ENCODE measurements around the gene AGRP. TPM values are rescaled to one million over a fixed set of nuclear protein-coding genes. Genes with fewer than 3 reads are reported as not detected.

AGRP gene
- total and polyA plus RNA-seq, 12 donors = 2.9 to 98.1 (median 10.4) TPM

- intact Hi-C loops (cut with DNase I) = no loop called here
- no peaks in the 10 kb centered on the region for H3K36me3 ChIP-seq (replicated peaks in 1 of 2)
- H3K27me3 ChIP-seq = no peaks in the 10 kb centered on the region
- H3K4me1 ChIP-seq (replicated peaks in 1 of 2) = peaks cover 23 to 43% of the 10 kb centered on the region in 2 donors
- WGBS, 4 donors = 0 to 8% (median 7%) methylated on average over 2 to 16 of the region's 16 CpGs
- peak in 2 of 7 donors; percentile 40 to 46 for DNase-seq
- peak overlapping the region; percentile 1 to 84 (median 55) for H3K4me3 ChIP-seq
- H3K27ac ChIP-seq = peak overlapping the region; percentile 48 to 96 (median 79)
- TF ChIP-seq POLR2A (IDR thresholded peaks at IDR 0.05) = no peak
- TF ChIP-seq CTCF (IDR thresholded peaks at IDR 0.05) = no peak
- no peaks in the 10 kb centered on the region for H3K9me3 ChIP-seq (replicated peaks in 1 of 3)
Observed at GRCh38 chr16:67529582-67530012, 46.2 kb upstream of the AGRP start.

DNA sequence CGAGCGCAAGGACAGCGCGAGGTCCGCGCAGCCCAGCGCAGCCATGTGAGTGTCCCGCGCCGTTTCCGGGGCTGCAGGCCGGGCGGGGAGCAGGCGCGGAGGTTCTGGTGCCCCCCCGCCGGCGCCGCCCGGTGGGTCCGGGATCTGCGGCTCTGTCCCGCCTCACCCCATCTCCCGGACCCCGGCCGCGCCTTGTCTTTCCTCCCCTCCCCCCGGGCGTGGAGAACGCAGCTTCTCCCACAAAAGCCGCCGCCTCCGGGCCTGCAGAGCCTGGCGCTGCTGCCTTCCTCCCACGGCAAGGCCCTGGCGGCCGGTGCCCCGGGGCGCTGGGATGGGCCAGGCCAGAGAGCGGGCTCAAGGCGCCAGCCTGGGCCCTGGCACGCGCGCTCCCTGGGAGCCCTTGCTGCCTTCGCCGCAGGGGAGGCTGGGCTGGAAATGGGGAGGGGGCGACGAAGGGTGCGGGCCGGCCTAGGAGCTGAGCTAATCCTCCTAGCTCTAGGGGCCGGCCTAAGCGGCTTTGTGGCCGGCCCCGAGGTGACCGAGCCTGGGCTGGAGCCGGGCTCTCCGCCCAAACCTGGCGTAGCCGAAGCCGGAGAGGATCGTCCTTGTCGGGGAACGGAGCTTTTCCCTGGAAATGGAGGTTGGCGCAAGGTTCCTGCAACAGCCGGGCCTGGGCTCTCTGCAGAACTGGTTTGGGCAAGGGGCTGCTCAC is 45.7 kb upstream of the AGRP start:
- Histone ChIP-seq H3K4me3 (peak overlapping the region; percentile 35 to 84 (median 64)), H3K27ac (peak overlapping the region; percentile 48 to 96 (median 79)), H3K36me3 (replicated peaks in 1 of 2) (no peaks in the 10 kb centered on the region), H3K27me3 (no peaks in the 10 kb centered on the region), H3K4me1 (replicated peaks in 1 of 2) (peaks cover 23 to 40% of the 10 kb centered on the region in 2 donors), H3K9me3 (replicated peaks in 1 of 3) (no peaks in the 10 kb centered on the region)
- DNase-seq = peak in 4 of 7 donors; percentile 32 to 60 (median 51)
- intact Hi-C loops (cut with DNase I) = no loop called here
- TF ChIP-seq CTCF (IDR thresholded peaks at IDR 0.05) (no peak), POLR2A (IDR thresholded peaks at IDR 0.05) (peak; percentile 17 to 55)
- WGBS, 4 donors = 0 to 2% (median 1%) methylated on average over 5 to 65 of the region's 65 CpGs

- Histone ChIP-seq H3K4me1 (replicated peaks in 1 of 2) (peaks cover 23 to 37% of the 10 kb centered on the region in 2 donors), H3K9me3 (replicated peaks in 1 of 3) (no peaks in the 10 kb centered on the region), H3K27ac (peak within 1 kb of the TSS; percentile 48 to 96 (median 79)), H3K4me3 (peak within 1 kb of the TSS; percentile 35 to 84 (median 64)), H3K27me3 (no peaks in the 10 kb centered on the region), H3K36me3 (replicated peaks in 1 of 2) (no peaks in the 10 kb centered on the region)
- intact Hi-C loops (cut with DNase I) = no loop called here
- TF ChIP-seq POLR2A (IDR thresholded peaks at IDR 0.05) (peak in 1 of 2 donors; percentile 15), CTCF (IDR thresholded peaks at IDR 0.05) (no peak)
- peak; percentile 64 to 81 (median 72) for DNase-seq
- WGBS, 4 donors = 11 to 51% (median 23%) methylated on average over 4 to 45 of the region's 45 CpGs
Observed at GRCh38 chr16:67528222-67528869, 45.0 kb upstream of the AGRP start, which contains the start of gene RIPOR1. TSS of gene RIPOR1 (plus strand) at chr16:67528829. CDS start at chr16:67538447, 9,618 bp downstream.

DNA sequence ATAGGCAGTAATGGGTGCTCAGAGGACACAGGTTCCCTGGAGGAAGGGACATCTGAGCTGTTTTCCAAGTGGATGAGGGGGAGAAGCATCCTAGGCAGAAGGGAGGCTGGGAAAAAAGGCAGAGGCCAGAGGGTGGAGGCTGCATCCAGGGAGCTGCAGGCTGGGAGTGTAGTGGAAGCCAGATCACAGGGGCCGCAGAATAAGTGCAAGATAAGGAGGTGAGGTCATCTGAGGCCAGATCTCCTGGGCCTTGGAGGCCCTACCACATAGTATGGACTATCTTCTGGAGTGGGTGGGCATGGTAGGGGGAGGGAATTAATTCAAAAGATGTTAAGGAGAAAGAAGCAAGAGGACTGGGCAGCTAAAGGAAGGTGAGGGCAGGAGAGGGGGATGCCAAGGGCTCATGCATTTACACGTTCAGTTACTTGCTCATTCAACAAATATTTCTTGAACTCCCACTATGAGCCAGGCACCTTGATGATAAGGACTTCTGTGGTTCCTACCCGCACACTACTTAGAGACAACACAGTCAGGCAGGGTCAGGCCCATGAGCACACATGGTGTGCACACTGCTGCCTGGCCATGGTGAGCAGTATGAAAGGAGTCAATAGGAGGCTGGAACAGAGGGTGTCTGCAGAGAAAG is 42.9 kb upstream of the AGRP start:
- H3K27ac ChIP-seq = no peak overlapping the region
- H3K27me3 ChIP-seq = no peaks in the 10 kb centered on the region
- TF ChIP-seq CTCF (IDR thresholded peaks at IDR 0.05) = no peak
- no peak for TF ChIP-seq POLR2A (IDR thresholded peaks at IDR 0.05)
- DNase-seq = no peak
- peaks cover 17 to 26% of the 10 kb centered on the region in 2 donors for H3K4me1 ChIP-seq (replicated peaks in 1 of 2)
- no peaks in the 10 kb centered on the region for H3K9me3 ChIP-seq (replicated peaks in 1 of 3)
- no peak overlapping the region for H3K4me3 ChIP-seq
- no peaks in the 10 kb centered on the region for H3K36me3 ChIP-seq (replicated peaks in 1 of 2)
- WGBS, 4 donors = 74 to 82% (median 78%) methylated on average over 3 of the region's 3 CpGs
- intact Hi-C loops (cut with DNase I) = no loop called here
